Mucosa of rectum (tissue), 2 donors: ENCODE results near the gene CFAP221.

Experiments used
- H3K27ac ChIP-seq, 2 donors: one replicate each; pipeline ENCODE4 v1.7.0; 2013; ENCODE audit warnings: inconsistent platforms in 2 of 2, low read depth in 2 of 2, low read length in 2 of 2
- H3K27me3 ChIP-seq, 2 donors: one replicate each; pipeline ENCODE4 v1.7.0; 2013; ENCODE audit warnings: low read length in 2 of 2; ENCODE audit not compliant: control insufficient read depth in 2 of 2, insufficient read depth in 2 of 2
- H3K36me3 ChIP-seq, 2 donors: one replicate each; pipeline ENCODE4 v1.7.0; 2013; ENCODE audit warnings: low read length in 2 of 2; ENCODE audit not compliant: control insufficient read depth in 2 of 2, insufficient read depth in 2 of 2
- H3K4me1 ChIP-seq, 2 donors: one replicate each; pipeline ENCODE4 v1.7.0; 2013; ENCODE audit warnings: low read length in 2 of 2, mild to moderate bottlenecking in 1 of 2; ENCODE audit not compliant: control insufficient read depth in 2 of 2, insufficient read depth in 2 of 2
- H3K4me3 ChIP-seq, 2 donors: one replicate each; pipeline ENCODE4 v1.7.0; 2013; ENCODE audit warnings: low read length in 2 of 2
- H3K9ac ChIP-seq, 2 donors: one replicate each; pipeline ENCODE4 v1.7.0; 2013; ENCODE audit warnings: low read length in 2 of 2, low read depth in 1 of 2, mild to moderate bottlenecking in 1 of 2
- H3K9me3 ChIP-seq, 2 donors: one replicate each; pipeline ENCODE4 v1.7.0; 2013; ENCODE audit warnings: low read length in 2 of 2; ENCODE audit not compliant: control insufficient read depth in 2 of 2
- donor health status: healthy.
- donor health status: Normal muscosa, but diverticular disease.

Gene CFAP221

DNA sequence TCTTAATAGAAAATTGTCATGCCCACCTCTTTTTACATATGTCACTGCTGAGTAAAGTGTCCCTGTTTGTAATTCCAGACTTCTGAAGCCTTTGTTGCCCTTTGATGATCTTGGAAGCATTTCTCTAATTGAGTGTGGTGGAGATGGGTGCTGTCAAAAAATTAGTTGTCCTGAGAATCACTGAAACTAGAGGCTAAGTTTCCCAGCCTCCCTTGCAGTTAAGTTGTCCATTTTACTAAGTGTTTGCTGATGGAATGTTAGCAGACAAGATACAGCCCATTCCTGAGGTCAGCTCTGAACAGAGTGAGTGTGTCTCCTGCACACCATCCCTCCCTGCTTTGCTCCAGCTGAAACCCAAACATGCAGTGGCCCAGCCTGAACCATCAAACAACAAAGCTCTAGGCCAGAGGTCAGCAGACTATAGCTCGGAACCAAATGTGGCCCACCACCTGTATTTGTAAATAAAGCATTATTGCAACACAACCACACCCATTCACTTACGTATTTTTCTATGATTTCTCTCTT lies 106.7 kb downstream of the CFAP221 start:
- no peak overlapping the region for H3K27ac ChIP-seq
- no peaks in the 10 kb centered on the region for H3K4me1 ChIP-seq
- no peaks in the 10 kb centered on the region for H3K36me3 ChIP-seq
- H3K9me3 ChIP-seq: peaks cover 0 to 8% of the 10 kb centered on the region in 2 donors
- H3K9ac ChIP-seq: no peak overlapping the region
- H3K27me3 ChIP-seq: no peaks in the 10 kb centered on the region
- no peak overlapping the region for H3K4me3 ChIP-seq

DNA sequence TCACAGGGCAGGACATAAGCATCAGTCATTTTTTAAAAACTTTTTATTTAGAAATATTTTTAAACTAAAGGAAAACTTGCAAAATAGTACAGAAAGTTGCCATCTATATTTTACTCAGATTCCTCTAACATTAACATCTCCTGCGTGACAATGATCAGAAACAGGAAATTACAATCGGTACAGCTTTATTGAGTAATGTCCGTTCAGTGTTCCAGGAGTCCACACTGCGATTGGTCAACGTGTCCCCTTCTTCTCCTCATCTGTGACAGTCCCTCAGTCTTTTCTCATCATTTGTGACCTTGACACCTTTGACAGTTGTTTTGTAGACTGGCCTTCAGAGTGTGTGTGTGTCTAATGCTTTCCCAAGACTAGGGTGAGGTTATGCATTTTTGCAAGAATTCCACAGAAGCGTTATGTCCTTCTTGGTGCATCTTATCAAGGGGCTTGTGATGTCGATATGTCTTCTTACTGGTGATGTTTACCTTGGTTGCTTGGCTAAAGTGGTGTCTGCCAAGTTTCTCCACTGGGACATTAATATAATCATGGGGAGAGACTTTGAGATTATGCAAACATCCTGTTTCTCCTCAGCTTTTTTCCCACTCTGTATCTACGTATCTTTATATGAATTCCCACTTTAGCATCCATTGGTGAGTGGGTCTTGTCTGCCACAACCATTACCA lies 113.4 kb downstream of the CFAP221 start:
- H3K36me3 ChIP-seq: no peaks in the 10 kb centered on the region
- no peak overlapping the region for H3K9ac ChIP-seq
- H3K9me3 ChIP-seq: no peaks in the 10 kb centered on the region
- H3K27me3 ChIP-seq: no peaks in the 10 kb centered on the region
- no peaks in the 10 kb centered on the region for H3K4me1 ChIP-seq
- no peak overlapping the region for H3K27ac ChIP-seq
- H3K4me3 ChIP-seq: no peak overlapping the region

DNA sequence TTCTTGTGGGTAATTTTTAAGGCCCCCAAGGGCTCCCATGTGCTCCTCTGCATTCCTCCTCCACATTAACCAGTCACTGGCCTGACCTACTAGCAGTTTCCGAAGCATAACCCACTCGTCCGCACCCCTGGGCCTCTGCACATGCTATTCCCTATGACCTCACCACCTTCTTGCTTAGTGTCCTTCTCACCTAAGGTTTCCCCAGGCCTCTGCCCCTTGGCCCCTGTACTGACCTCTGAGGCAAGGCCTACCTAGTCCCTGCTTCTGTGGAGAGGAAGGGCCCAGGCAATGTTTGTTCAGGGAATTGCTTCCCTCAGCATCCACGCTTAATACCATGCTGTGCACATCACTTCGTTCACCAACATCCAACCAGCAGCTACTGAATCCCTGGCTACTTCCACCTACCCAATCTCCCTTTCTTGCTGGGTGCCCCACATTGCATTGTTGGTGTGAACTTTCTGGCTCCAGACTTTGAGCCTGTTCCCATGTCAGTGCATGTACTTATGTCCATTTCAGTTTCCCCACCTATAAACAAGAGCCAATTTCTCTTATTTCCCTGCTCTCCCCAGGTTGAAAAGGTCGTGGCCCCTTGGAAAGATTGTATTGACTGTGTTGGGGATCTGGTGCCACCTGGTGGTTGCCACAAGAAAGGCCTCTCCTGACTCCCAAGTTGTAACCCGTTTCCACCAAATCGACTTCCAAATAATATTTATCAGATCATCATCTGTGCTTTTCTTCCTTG lies 115.5 kb downstream of the CFAP221 start:
- no peaks in the 10 kb centered on the region for H3K36me3 ChIP-seq
- no peak overlapping the region for H3K4me3 ChIP-seq
- H3K27me3 ChIP-seq: no peaks in the 10 kb centered on the region
- H3K4me1 ChIP-seq: no peaks in the 10 kb centered on the region
- no peaks in the 10 kb centered on the region for H3K9me3 ChIP-seq
- no peak overlapping the region for H3K9ac ChIP-seq
- H3K27ac ChIP-seq: no peak overlapping the region

DNA sequence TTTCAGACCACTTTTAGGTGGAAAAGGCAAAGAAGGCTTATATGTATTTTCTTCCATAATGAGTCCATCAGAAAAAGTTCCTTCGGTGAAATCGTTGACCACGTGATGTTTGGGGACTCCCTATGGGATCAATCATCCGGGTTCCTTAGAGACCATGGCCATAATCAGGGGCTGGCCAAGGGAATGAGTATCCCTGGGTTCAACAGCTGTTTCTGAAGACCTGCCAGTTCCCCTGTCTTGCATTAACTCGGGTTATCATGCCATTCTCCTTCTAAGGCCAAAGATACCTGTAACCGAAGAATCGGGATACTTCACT lies 116.1 kb downstream of the CFAP221 start:
- H3K27me3 ChIP-seq: no peaks in the 10 kb centered on the region
- no peaks in the 10 kb centered on the region for H3K36me3 ChIP-seq
- H3K9ac ChIP-seq: no peak overlapping the region
- no peaks in the 10 kb centered on the region for H3K9me3 ChIP-seq
- no peaks in the 10 kb centered on the region for H3K4me1 ChIP-seq
- H3K27ac ChIP-seq: no peak overlapping the region
- no peak overlapping the region for H3K4me3 ChIP-seq

DNA sequence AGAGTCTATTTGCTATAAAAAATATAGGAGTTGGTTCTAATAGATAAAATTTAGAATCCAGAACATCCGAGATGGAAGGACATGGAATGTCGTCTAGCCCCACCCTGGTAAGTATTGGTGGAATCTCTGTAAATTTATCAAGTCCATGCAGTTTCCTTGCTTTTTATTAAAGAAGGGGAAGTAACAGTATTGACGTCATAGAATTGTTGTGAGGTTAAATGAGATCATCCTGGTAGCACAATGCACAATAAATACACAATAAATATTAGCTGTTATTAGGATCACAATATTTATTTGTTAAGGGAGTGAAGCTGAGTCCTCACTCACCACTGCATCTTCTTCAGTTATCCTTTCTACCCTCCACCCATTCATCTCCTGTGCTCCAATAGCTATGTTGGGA lies 118.0 kb downstream of the CFAP221 start:
- no peaks in the 10 kb centered on the region for H3K27me3 ChIP-seq
- no peak overlapping the region for H3K9ac ChIP-seq
- H3K4me1 ChIP-seq: no peaks in the 10 kb centered on the region
- H3K9me3 ChIP-seq: no peaks in the 10 kb centered on the region
- H3K4me3 ChIP-seq: no peak overlapping the region
- no peak overlapping the region for H3K27ac ChIP-seq
- H3K36me3 ChIP-seq: no peaks in the 10 kb centered on the region

DNA sequence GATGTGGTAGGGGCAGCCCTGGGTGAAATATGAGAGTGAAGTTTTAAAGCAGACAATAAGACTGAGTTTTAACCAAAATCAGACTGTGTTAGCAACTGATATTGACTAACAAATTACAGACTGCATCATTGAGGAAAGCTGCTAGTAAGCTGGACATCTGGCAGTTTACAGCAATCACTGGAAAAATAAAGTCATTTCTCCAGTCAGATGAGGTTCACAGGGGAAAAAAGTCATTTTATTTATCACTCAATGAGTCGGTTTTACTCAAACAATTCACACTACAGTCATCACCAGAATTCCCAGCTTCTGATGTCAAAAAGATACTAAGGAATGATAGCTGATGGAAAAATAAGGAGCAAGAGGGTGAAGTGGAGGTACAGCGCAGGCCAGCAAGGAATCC lies 124.3 kb downstream of the CFAP221 start:
- Histone ChIP-seq H3K9me3 (no peaks in the 10 kb centered on the region), H3K4me3 (no peak overlapping the region), H3K36me3 (no peaks in the 10 kb centered on the region), H3K4me1 (no peaks in the 10 kb centered on the region), H3K27me3 (no peaks in the 10 kb centered on the region), H3K27ac (no peak overlapping the region), H3K9ac (no peak overlapping the region)

DNA sequence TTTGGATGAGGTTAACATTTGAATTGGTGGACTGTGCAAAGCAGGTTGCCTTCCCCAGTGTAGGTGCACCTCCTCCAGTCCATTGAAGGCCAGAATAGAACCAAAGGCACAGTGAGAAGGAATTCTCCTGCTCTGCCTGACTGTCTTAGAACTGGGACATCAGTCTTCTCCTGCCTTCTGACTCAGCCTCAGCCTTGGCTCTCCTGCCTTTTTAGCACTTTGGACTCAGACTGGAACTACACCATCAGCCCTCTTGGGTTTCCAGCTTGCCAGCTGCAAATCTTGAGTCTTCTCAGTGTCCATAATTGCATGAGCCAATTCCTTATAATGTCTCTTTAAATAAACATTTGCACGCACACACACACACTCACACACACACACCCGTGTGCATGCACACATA lies 126.8 kb downstream of the CFAP221 start:
- no peaks in the 10 kb centered on the region for H3K4me1 ChIP-seq

DNA sequence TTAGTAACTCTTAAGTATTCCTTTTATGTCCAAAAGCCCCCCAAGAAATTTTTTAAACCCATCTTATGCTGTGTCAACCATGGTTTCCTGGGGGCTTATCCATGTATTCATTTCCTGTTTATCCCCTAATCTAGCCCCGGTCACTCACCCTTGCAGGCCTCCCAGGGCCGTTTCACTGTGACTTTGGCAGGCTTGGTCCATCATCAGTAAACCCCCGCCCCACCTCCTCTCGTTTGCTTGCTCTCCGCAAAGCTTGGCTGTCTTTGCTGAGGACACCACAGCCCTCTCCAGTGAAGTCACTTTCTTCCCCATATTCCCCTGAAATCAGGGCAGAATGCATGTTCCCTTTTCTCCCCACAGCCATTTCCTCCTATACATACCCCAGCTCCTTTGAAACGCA lies 127.5 kb downstream of the CFAP221 start:
- Histone ChIP-seq H3K27ac (no peak overlapping the region), H3K4me1 (no peaks in the 10 kb centered on the region), H3K4me3 (no peak overlapping the region), H3K9me3 (no peaks in the 10 kb centered on the region), H3K36me3 (no peaks in the 10 kb centered on the region), H3K27me3 (no peaks in the 10 kb centered on the region), H3K9ac (no peak overlapping the region)

More for the DNA sequence above, 126.8 kb downstream of the CFAP221 start:
- no peak overlapping the region for H3K9ac ChIP-seq
- H3K36me3 ChIP-seq: no peaks in the 10 kb centered on the region
- H3K27me3 ChIP-seq: no peaks in the 10 kb centered on the region
- H3K9me3 ChIP-seq: no peaks in the 10 kb centered on the region
- no peak overlapping the region for H3K27ac ChIP-seq
- no peak overlapping the region for H3K4me3 ChIP-seq

DNA sequence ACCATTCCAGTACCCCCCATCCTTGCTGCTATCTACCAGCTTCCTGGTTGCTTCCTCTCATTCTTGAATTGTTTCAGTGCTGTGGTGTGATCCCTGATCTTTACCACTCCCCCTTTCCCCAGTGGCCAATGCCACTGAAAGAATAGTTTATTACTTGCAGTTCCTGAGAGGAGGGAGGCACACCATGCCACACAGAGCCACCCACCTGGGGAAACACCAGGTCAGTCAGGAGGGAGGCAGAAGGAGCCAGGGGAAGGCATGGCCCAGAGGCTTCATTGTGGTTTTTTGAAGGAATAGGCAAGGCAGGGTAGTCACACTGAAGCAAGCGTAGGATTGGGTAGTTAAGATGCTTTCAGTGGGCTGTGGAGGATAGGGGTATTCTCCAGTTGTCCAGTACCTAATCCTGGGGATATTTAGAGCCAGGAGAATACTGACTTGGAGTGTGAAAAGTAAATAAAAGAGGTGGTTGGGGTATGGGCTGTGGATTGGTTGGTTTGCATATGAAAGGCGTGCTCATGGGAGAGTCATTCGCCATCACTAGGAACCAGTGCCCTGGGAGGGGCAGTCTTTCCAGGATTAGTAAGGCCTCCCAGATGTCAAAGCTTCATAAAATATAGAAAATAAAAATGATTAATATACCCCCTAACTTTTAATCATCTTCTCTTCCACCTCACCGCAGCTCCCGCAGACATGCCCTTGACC lies 128.1 kb downstream of the CFAP221 start:
- Histone ChIP-seq H3K9ac (no peak overlapping the region), H3K4me3 (no peak overlapping the region), H3K27ac (no peak overlapping the region), H3K9me3 (no peaks in the 10 kb centered on the region), H3K4me1 (no peaks in the 10 kb centered on the region), H3K27me3 (no peaks in the 10 kb centered on the region), H3K36me3 (no peaks in the 10 kb centered on the region)

DNA sequence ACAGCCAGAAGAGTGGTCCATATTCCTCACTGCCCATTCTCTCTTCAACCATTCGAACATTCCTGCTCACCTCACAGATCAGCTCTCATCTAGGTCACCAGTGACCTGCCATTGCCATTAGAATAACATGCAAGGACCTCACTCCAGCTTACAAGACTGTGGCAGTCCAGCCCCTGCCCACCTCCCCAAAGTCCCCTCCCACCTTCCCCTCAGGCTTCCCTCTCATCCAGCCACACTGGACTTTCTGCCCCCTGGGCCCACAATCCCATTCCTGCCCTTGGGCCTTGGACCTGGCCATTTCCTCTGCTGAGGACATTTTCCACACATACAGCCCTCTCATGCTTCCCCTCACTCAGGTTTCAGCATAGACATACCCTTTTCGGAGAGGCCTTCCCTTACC lies 129.5 kb downstream of the CFAP221 start:
- H3K9ac ChIP-seq: no peak overlapping the region
- no peaks in the 10 kb centered on the region for H3K27me3 ChIP-seq
- H3K4me1 ChIP-seq: peaks cover 3 to 8% of the 10 kb centered on the region in 2 donors
- no peak overlapping the region for H3K27ac ChIP-seq
- no peak overlapping the region for H3K4me3 ChIP-seq
- no peaks in the 10 kb centered on the region for H3K36me3 ChIP-seq
- H3K9me3 ChIP-seq: no peaks in the 10 kb centered on the region
